ENCODE results near the gene L3HYPDH. TPM values are rescaled to one million over a fixed set of nuclear protein-coding genes. Genes with fewer than 3 reads are reported as not detected.

L3HYPDH gene
- total RNA-seq, 2 experiments from 2014 or later = 23.5 to 32.8 TPM

DNA sequence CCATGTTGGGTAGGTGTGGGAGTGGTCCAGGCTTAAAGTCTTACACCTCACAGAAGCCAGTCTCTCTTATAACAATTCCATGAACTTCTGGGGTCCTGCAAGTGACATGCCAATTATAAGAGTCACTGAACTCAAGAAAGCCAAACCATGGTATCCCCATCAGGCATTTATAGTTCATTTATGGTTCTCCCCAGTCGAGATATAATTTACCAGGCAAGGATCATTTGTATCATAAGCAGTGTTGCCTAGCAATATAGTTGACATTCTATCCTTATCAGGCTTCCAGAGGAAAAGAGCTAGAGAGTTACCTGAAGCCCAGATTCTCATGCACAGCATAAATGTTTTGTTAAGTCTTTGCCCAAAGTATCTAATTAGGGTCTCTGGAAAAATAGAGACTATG, 8.2 kb upstream of the L3HYPDH start:
- POLR2A ChIA-PET = no interaction called here

DNA sequence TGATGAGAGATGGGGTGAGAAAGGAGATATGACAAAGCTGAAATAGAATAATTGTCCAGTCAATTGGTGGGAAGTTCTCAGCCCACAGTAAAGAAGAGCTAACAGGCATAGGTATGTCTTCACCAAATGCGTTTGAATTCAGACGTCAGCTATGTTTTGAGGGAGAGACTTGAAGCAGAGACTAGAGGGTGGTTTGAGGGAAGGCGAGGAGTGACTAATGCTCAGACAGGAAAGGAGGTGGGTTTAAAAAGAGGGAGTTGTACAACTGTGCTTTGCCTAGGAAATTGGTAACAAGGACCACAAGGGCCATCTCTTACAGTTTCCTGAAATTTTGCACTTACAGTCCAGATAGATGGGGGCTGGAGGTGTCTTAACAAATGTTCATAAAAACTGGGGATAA, 6.5 kb upstream of the L3HYPDH start:
- Mint-ChIP-seq H3K4me3 (no peak overlapping the region), H3K27ac (peak overlapping the region; percentile 54), H3K36me3 (peaks cover 49% of the 10 kb centered on the region), H3K9me3 (no peaks in the 10 kb centered on the region), H3K4me1 (peaks cover 33% of the 10 kb centered on the region), H3K27me3 (no peaks in the 10 kb centered on the region)
- POLR2A ChIA-PET = no interaction called here
- DNase-seq (no peak), ATAC-seq (ENCODE audit: low read depth) (no peak)

More for the DNA sequence above, 8.2 kb upstream of the L3HYPDH start:
- Mint-ChIP-seq H3K4me1 (peaks cover 29% of the 10 kb centered on the region), H3K27me3 (no peaks in the 10 kb centered on the region), H3K4me3 (no peak overlapping the region), H3K9me3 (no peaks in the 10 kb centered on the region), H3K36me3 (peaks cover 51% of the 10 kb centered on the region), H3K27ac (no peak overlapping the region)
- no peak for ATAC-seq (ENCODE audit: low read depth)
- DNase-seq = no peak

DNA sequence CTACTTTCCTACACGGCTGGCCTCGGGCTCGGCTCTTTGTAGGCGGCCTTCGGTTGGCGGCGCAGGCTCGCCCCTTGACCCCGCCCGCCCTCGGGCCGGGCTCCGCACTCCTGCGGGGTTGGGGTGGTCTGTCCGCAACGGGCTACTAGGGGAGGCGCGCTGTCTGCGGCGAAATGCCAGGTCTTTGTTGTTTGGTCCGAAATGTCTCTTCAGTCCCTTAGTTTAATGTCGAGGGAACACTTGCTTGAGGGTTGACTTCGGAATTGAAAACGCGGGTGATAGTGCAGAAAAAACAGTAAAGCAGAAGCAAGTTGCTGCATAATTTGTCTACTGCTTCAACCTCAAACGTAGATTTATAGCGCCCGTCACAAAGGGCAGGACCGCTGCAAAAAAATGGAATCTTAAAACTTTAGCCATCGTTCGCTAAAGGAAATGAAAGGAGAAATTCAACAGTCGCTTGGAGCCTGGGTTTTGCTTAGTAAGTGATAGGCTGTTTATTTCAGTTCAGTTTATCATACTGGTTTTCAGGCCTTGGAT, 499 bp upstream of the L3HYPDH start:
- POLR2A ChIA-PET = interaction anchor here (0.6 to 2.0 kb wide), 9 partner anchors 10 to 1910 kb away, joined by 3 to 20 read pairs (median 6); partner anchors contain the start of genes DAAM1, GPR135, PCNX4 and PPM1A
- Mint-ChIP-seq H3K4me3 (peak overlapping the region; percentile 92), H3K36me3 (peaks cover 23% of the 10 kb centered on the region), H3K27me3 (no peaks in the 10 kb centered on the region), H3K9me3 (no peaks in the 10 kb centered on the region), H3K27ac (peak overlapping the region; percentile 91), H3K4me1 (peaks cover 47% of the 10 kb centered on the region)
- ATAC-seq (ENCODE audit: low read depth) = peak; percentile 62
- DNase-seq = no peak

DNA sequence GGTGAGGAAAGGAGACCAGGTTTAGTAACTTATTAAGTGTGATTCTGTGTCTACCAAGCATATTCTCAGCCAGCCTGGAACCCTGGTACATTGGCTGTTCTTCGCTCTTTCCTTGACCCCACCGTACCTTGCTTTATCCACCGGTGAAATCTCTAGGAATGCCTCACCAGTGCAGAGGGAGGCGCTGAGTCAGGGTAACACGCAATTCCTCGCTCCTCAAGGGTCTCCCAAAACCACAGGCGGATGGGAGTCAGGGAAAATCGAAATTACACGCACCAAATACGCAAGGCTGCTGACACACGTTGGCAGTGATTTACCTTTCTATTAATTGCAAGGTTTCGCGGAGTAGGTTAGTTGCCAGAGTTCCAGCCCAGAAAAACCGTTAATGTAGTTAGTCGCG, 845 bp downstream of the L3HYPDH start:
- H3K4me3 Mint-ChIP-seq = peak overlapping the region; percentile 92
- peak overlapping the region; percentile 91 for H3K27ac Mint-ChIP-seq
- no peaks in the 10 kb centered on the region for H3K9me3 Mint-ChIP-seq
- POLR2A ChIA-PET = interaction anchor here (1.4 to 2.0 kb wide), 5 partner anchors 9 to 766 kb away, joined by 6 to 20 read pairs (median 7); partner anchors contain the start of genes DAAM1, GPR135 and PPM1A
- H3K36me3 Mint-ChIP-seq = peaks cover 18% of the 10 kb centered on the region
- DNase-seq = no peak
- no peaks in the 10 kb centered on the region for H3K27me3 Mint-ChIP-seq
- no peak for ATAC-seq (ENCODE audit: low read depth)
- peaks cover 48% of the 10 kb centered on the region for H3K4me1 Mint-ChIP-seq

DNA sequence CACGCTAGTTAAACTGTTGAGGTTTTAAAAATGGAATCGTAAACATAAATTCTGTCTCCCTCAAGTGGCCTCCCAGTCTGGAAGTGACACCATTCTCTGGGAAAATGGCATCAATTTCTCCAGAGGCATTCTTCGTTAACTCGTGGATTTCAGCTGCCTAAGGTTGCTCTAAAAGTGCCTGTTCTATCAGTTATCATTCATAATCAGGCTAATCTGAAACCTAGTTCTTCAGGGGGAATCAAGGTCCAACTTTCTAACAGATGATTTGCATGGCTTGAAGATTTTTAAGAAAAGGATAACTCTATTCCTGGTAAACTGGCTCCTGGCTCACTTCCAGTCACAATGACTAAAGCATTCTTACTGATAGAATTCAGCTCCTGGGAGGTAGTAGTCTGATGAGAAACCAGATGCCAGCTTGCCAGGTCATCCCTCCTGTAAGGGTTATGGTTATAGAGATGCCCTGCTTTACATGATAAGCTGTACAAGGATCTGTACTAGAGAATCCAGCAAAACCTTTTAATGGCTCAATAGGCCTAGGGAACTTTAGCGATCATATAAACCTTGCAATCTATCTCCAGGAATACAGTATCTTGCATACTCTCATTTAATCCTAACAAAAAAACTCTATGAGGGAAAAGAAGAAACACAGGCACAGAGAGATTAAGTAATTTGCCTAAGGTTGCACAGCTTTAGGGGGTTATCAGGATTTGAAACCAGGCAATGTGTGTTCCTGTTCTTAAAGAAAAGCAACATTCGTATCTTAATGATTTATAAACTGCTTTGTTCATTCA, 1.5 kb downstream of the L3HYPDH start:
- no peak for DNase-seq
- POLR2A ChIA-PET = interaction anchor here (1.2 to 1.7 kb wide), 3 partner anchors 18 to 294 kb away, joined by 4 to 20 read pairs (median 4); partner anchors contain the start of genes DAAM1 and GPR135
- H3K4me3 Mint-ChIP-seq = peak overlapping the region; percentile 92
- H3K27me3 Mint-ChIP-seq = no peaks in the 10 kb centered on the region
- peak overlapping the region; percentile 91 for H3K27ac Mint-ChIP-seq
- H3K36me3 Mint-ChIP-seq = peaks cover 14% of the 10 kb centered on the region
- no peak for ATAC-seq (ENCODE audit: low read depth)
- no peaks in the 10 kb centered on the region for H3K9me3 Mint-ChIP-seq
- peaks cover 47% of the 10 kb centered on the region for H3K4me1 Mint-ChIP-seq

DNA sequence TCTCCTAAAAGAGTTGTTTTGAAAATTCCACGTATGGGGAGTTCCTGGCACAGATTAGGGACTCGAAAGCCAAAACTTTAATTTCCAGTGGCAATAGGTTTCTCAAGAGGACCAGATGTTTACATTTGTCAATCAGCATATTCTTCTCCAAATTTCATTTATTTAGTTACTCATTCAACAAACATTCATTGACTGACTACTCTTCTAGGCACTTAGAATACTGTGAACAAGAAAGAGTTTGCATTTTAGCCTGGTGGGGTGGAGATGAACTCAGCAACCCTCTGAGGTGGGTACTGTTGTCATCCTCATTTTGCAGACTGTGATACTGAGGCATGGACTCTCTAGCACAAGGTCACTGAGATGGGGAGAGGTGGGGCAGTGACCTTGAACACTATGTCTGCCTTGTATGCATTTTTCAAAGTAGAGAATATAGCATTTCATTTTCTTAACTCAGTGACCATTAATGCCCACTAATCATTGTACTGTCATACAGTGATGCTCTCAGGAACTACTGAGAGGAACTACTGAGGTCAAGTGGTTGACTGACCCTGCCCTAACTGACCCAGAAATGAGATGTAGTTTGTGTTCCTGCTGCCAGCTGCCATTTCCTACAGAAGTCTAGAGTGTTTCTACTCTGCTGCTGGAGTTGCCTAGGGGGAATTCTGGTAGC, 2.2 kb downstream of the L3HYPDH start:
- peak overlapping the region; percentile 92 for H3K4me3 Mint-ChIP-seq
- peak overlapping the region; percentile 91 for H3K27ac Mint-ChIP-seq

DNA sequence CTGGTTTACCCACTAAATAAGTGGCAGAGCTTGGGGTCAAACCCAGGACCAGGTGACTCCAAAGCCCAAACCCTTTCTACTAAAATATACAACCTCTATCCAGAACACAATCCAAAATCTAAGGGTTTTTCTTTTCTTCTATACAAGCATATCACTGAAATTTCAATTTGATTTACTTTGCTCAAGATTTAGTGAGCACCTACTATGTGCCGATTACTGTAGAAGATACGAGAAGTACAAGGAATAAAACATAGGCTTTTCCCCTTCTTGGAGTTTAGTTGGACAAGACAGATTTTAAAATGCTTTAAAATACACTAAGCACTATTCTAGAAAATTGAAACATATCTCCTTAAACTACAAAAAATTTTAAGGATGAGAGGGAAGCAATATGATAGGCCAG, 2.8 kb downstream of the L3HYPDH start:
- no peaks in the 10 kb centered on the region for H3K9me3 Mint-ChIP-seq
- ATAC-seq (ENCODE audit: low read depth) (no peak), DNase-seq (no peak)
- H3K27ac Mint-ChIP-seq = peak overlapping the region; percentile 73
- peak overlapping the region; percentile 71 for H3K4me3 Mint-ChIP-seq
- no peaks in the 10 kb centered on the region for H3K27me3 Mint-ChIP-seq
- H3K36me3 Mint-ChIP-seq = peaks cover 13% of the 10 kb centered on the region
- peaks cover 51% of the 10 kb centered on the region for H3K4me1 Mint-ChIP-seq
- POLR2A ChIA-PET = interaction anchor here (1.2 kb wide), 1 partner anchor 293 kb away, joined by 3 read pairs; the partner anchor contains the start of gene DAAM1

More for the DNA sequence above, 2.2 kb downstream of the L3HYPDH start:
- no peaks in the 10 kb centered on the region for H3K9me3 Mint-ChIP-seq
- POLR2A ChIA-PET = interaction anchor here (1.2 kb wide), 2 partner anchors 17 to 293 kb away, joined by 4 read pairs; partner anchors contain the start of gene DAAM1
- no peak for ATAC-seq (ENCODE audit: low read depth)
- no peak for DNase-seq
- H3K36me3 Mint-ChIP-seq = peaks cover 13% of the 10 kb centered on the region
- H3K4me1 Mint-ChIP-seq = peaks cover 47% of the 10 kb centered on the region
- H3K27me3 Mint-ChIP-seq = no peaks in the 10 kb centered on the region

DNA sequence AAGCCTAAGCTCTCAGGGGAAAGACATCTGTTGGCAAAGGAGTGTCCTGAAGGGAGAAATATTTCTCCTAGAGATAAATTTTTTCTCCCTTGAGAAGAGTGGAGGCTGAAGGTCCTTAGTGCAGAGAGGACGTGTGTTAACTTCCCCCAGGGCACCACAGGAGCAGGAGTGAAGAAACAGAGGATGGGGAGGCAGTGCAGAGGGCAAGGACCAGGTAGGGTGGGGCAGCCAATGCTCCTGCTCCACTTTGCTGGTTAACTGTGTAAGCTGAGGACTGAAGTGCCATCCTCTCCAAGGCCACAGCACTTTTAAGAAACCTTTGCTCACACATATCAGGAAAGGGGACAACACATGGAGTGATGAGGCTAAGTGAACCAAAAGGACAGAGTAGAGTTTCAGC, 4.0 kb downstream of the L3HYPDH start:
- H3K9me3 Mint-ChIP-seq = no peaks in the 10 kb centered on the region
- H3K27ac Mint-ChIP-seq = peak overlapping the region; percentile 75
- DNase-seq (no peak), ATAC-seq (ENCODE audit: low read depth) (no peak)
- peaks cover 45% of the 10 kb centered on the region for H3K4me1 Mint-ChIP-seq
- peak overlapping the region; percentile 60 for H3K4me3 Mint-ChIP-seq
- POLR2A ChIA-PET = interaction anchor here (1.2 to 1.3 kb wide), 2 partner anchors 15 to 292 kb away, joined by 3 read pairs; partner anchors contain the start of genes DAAM1 and GPR135
- H3K27me3 Mint-ChIP-seq = no peaks in the 10 kb centered on the region
- peaks cover 13% of the 10 kb centered on the region for H3K36me3 Mint-ChIP-seq

DNA sequence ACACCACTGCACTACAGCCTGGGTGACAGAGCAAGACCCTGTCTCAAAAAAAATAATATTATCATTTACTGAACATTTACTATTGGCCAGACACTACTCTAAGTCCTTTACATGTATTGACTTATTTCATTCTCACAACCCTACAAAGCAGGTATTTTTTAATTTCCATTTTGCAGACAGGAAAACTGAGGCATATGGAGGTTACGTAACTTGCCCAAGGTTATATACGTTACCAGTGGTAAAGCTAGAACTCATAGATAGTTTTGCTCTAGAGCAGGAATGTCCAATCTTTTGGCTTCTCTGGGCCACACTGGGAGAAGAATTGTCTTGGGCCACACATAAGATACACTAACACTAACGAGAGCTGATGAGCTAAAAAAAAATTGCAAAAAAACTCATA, 5.7 kb downstream of the L3HYPDH start:
- Mint-ChIP-seq H3K4me3 (no peak overlapping the region), H3K4me1 (peaks cover 45% of the 10 kb centered on the region), H3K27ac (no peak overlapping the region), H3K9me3 (no peaks in the 10 kb centered on the region), H3K27me3 (no peaks in the 10 kb centered on the region), H3K36me3 (peaks cover 19% of the 10 kb centered on the region)
- POLR2A ChIA-PET = interaction anchor here (1.5 kb wide), 1 partner anchor 14 kb away, joined by 3 read pairs; no protein-coding TSS in a partner anchor
- no peak for DNase-seq
- no peak for ATAC-seq (ENCODE audit: low read depth)

DNA sequence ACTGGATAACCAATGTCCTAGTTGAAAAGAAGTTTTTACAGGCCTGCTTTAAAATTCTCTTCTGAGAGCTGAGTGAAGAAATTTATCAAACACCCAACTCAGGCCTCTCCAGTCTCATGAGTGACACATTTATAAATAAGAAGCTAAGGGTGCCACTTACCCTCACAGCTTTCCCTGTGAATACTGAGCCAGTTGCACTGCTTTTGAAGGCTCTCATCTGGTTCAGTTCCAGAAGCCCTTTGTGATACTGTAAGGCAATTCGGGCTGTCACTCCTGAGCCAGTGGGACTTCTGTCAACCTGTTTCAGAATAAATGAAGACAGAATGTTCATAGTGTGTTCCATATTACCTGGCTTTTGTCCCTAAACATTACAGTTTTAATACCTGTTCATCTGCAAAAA, 8.5 kb downstream of the L3HYPDH start:
- no peak overlapping the region for H3K27ac Mint-ChIP-seq
- peaks cover 21% of the 10 kb centered on the region for H3K36me3 Mint-ChIP-seq
- POLR2A ChIA-PET = no interaction called here
- H3K9me3 Mint-ChIP-seq = no peaks in the 10 kb centered on the region
- H3K4me1 Mint-ChIP-seq = peaks cover 22% of the 10 kb centered on the region
- DNase-seq (no peak), ATAC-seq (ENCODE audit: low read depth) (no peak)
- H3K4me3 Mint-ChIP-seq = no peak overlapping the region
- H3K27me3 Mint-ChIP-seq = no peaks in the 10 kb centered on the region

DNA sequence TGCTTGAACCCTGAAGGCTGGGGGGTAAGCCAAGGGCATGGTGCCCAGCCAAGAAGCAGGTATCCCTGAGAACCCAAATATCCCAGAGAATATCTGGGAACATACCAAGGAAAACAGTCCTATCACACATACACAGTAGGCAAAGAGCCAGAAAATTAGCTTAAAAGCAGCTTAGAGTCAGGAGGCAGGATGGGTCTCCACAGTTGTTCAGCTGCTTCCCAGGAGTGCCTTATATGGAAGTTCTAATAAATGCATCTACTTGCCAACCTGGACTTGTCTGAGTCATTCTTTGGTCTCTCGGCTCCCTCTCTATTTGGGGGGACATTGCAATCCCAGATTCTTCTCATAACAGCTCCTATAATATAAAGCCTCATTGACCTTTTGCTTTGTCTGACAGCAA, 10.0 kb downstream of the L3HYPDH start:
- peaks cover 19% of the 10 kb centered on the region for H3K36me3 Mint-ChIP-seq
- no peak overlapping the region for H3K4me3 Mint-ChIP-seq
- POLR2A ChIA-PET = interaction anchor here (1.1 kb wide), 1 partner anchor 10 kb away, joined by 8 read pairs; the partner anchor contains the start of genes JKAMP and L3HYPDH
- H3K9me3 Mint-ChIP-seq = no peaks in the 10 kb centered on the region
- DNase-seq (no peak), ATAC-seq (ENCODE audit: low read depth) (no peak)
- H3K27me3 Mint-ChIP-seq = no peaks in the 10 kb centered on the region
- H3K4me1 Mint-ChIP-seq = peaks cover 12% of the 10 kb centered on the region
- H3K27ac Mint-ChIP-seq = no peak overlapping the region

DNA sequence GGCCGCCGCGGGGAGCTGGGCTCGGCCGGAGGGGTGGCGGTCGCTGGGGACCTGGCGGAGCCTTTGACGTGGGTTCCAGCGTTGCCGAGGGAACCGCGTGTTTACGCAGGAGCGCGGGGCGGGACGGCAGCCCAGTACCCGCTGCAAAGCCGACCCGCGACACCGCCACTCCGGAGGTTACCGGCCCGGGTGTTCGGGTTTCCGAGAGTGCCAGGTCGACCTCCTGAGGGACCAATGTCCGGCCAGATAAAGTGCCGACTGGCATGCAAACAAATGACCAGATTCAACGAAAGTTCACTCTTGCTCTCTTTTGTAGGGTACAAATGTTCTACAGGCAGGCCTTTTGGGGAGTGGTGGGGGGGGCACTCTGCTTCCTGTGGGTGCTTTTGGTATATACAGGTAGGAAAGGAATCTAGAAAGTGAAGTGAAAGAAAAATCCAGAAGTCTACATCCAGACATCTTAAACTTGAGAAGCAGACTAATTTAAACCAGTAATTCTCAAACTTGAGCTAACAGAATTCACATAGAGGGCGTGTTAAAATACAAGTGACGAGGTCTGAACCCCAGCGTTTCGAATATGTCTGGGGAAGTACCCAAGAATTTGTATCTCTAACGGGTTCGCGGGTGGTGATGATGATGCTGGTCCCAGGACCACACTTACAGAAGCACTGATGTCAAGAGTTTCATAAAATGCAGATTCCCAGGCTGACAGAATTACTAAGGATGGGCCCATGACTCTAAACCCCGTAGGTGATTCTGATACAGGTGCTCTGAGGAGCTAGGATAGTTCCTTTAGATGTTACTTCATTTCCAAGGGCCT, 18.7 kb downstream of the L3HYPDH start, which contains the start of gene GPR135:
Gene GPR135, minus strand, starts transcription at position 65 of the 820 bp plus-strand sequence. CDS start 154 bp downstream, outside the sequence.
- H3K4me3 Mint-ChIP-seq = peak within 1 kb of the TSS; percentile 88
- peak; percentile 3 for ATAC-seq (ENCODE audit: low read depth)
- peaks cover 1% of the 10 kb centered on the region for H3K36me3 Mint-ChIP-seq

More for the DNA sequence above, 18.7 kb downstream of the L3HYPDH start, which contains the start of gene GPR135:
- no peak for DNase-seq
- Mint-ChIP-seq H3K27ac (peak within 1 kb of the TSS; percentile 35), H3K4me1 (peaks cover 9% of the 10 kb centered on the region), H3K9me3 (no peaks in the 10 kb centered on the region), H3K27me3 (no peaks in the 10 kb centered on the region)
- POLR2A ChIA-PET = interaction anchor here (1.2 to 2.4 kb wide), 3 partner anchors 15 to 18 kb away, joined by 3 to 20 read pairs (median 4); partner anchors contain the start of genes JKAMP and L3HYPDH
